HS-27A (cell line): ENCODE data around the gene SEMA3E.
A peak's percentile ranks its signal among the peaks of the same experiment; 100 is the strongest.
"Not testable (repeated sequence)": the region's sequence is repeated elsewhere in the genome, so short reads cannot be mapped to it uniquely, and the experiment has no call there.

Experiments
- DNase-seq: peaks from one replicate; pipeline ENCODE4 v3.0.0-alpha.2; 2012; ENCODE audit warnings: low read depth, missing footprints

SEMA3E gene

DNA sequence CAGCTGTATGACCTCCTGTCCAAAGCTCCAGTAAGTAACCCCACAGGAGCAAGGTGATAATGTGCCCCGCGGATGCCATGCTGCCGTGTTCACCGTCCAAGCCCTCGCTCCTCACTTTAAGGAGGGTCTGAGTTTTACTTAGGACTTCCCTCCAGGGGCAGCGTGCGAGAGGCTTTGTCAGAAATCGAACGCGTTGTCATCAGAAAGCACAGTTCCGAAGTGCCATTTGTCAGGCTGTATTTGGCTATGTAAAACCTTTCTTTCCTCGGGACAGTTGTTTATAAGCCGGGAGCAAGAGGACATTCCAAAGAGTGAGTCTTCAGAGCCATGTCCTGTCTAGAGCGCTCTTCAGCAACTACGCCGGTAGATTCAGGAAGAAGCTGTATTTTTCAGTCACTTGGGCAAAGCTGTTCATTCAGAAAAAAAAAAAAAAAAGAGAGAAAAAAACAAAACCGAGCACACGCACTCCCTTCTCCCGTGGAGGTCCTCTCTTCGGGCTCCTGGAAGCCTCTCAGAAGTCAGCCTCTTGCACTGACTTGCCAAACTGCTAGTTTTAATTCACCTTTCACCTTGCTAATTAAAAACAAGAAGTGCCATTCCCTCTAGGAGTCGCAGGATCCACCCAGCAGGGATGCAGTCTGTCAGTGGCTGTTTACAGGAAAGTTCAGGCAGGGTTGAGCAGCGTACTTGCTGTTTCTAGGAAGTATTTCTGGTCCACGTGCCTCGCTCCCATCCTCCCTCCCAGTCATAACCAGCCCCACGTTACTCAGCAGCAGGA lies at the start of gene SEMA3E:
SEMA3E (minus strand) TSS at position 676 of the 778 bp plus-strand sequence.
- peak; percentile 4 for DNase-seq

DNA sequence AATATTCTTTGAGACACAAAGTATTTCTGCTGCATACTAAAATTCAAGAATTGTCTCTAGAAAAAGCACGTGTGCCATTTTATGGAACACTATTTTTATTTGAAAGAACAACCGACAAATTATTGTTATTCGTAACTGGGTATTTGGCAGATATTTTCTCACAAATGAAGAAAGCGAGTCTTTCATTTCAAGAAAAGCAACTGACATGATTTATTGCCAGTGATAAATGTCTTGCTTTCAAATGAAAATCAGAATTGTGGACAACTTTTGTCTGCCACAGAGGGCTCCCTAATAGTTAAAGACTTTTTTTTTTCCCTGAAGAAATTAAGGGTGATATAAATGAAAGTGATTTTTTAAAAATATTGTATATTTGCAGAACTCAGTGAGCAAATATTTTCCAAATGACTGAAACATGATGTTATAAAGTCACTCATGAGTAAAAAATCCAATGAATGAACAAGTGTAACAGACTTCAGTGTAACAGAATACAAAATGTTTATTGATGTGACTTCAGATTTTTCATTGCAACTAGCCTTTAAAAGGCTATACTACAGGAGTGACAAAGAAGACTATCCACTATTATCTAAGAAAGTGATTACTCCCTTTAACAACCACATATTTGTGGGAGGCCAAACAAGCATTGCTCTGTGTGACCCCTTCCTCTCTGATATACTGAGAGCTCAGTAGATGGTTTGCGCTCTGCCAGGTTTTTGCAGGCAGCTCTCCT lies 49.0 kb upstream of the SEMA3E start:
- no peak for DNase-seq

DNA sequence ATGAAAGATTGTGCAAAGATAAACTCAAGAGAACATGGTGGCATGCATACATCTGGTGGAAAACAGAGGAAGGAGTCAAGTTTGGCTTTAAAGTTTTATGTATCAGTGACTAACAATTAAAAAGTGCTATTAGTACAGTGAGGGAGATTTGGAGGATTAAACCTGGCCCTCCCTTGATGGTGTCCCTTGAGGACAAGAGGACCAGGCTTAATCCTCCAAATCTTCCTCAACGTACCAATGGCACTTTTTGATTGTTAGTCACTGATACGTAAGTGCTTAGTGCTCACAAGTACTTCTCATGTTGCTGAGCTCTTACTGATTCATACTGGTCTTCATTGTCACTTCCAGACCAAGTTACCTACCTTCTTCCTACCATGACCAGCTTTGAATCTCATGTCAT lies 47.2 kb upstream of the SEMA3E start:
- no peak for DNase-seq

- no peak for DNase-seq
These were observed 46.4 kb upstream of the SEMA3E start for GRCh38 chr7:83695128-83695960.

GRCh38 chr7:83693256-83693655 lies 44.3 kb upstream of the SEMA3E start:
- DNase-seq: no peak

DNA sequence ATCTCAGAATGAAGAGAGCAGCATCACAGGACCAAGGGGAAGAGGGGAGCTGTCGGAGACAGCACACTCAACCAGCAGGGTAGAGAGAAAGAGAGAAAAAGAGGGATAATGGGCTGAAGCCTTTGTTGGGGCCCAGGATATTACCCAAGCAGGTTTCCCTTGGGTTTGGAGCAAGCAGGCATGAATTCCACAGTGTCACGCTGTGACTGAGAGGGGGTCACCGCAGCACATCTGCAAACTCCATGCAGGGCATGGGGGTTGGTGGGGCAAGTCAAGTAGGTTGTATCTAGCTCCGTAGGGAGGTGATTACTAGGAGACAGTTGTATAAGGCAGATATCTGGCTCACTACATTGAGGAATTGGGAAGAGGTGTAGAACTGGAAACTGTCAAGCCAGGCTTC lies 42.2 kb upstream of the SEMA3E start:
- no peak for DNase-seq

GRCh38 chr7:83689855-83690254 lies 40.9 kb upstream of the SEMA3E start:
- DNase-seq: no peak

DNA sequence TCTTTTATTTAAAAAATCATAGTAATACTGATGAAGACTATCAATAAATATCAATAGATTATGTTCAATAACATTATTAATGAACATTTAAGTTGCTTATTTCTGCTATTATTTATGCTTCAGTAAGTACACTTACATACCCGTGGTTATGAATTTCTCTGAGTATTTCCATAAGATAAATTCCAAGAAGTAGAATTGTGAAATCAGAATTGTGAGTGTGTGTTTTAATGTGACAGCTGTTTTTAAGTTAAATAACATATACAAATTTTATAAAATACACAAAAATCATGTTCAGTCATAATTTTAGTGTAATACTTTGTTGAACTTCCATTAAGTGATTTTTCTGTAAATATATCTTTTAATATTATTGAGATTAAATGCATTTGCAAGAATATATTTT lies 37.5 kb upstream of the SEMA3E start:
- DNase-seq: no peak

DNA sequence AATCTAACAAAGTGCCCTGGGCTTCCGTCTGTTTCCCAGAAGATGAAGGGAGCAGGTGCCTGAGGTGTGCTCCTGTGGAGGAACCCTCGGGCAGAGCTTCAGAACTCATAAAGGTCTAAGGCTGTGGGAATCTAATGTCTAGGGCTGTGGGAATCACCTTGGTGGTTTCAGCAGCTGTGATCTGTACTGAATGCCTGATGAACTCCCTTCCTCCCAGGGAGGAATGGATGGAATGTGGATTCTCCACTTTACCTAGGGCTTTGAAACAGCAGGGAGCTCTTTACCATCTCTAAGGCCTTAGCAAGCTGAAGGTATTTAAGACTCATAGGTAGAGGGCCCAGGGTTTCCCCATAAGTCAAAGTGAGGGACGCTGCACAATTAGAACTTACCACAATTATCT lies 36.0 kb upstream of the SEMA3E start:
- no peak for DNase-seq

DNA sequence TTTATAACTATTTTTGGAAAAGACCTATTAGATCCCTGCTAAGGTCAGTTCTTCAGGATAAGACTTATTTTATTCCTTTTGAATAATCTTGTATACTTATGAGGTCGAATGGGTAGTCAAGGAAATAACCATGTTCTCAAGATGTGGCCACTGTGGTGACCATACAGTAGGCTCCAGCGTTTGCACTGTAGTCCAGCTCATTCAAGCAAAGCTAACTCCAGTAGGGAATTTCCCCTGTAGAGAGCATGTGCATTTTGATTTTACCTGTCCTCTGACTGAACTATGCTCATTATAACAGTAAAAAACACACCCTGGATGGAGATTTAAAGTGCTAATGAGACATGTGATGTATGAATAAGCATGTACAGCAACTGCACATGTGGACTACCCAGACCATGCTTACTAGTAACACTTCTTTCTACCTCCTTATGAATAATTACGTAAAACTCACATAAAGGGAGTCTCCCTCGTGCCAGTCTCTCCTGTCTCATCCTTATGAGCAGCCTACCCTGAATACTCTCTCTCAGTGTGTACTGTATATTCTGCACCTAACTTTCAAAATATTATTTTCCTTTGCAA lies 32.4 kb upstream of the SEMA3E start:
- no peak for DNase-seq

DNA sequence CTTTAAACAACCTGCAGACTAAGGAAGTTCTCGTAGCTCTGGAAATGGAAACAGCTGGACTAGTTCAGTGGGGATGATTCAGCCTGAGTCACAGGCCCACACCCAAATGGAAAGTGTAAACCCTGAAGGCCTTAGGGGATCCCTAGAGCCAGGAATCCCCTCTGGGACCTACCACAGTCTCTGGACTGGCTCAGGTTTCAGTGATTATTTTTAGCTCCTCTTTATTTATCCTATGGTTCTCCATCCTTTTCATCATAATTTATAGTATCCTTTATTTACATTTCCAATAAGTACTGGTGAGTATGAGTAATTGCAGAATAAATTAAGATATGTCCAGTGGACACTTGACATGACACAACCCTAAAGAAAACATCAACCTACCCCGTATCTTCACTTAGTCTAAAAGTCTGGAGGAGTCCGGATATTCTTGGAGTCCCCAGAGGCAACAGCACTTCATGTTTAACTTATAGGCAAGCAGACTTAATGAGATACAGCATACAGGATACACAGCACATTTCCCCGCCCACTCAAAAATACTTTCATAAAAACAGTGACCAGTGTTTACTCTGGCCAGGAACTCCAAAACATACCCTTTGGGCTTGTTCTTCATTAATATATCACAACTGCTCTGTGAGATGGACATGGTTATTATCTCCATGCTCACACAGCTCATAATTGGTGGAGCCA lies 28.4 kb upstream of the SEMA3E start:
- DNase-seq: peak; percentile 87

DNA sequence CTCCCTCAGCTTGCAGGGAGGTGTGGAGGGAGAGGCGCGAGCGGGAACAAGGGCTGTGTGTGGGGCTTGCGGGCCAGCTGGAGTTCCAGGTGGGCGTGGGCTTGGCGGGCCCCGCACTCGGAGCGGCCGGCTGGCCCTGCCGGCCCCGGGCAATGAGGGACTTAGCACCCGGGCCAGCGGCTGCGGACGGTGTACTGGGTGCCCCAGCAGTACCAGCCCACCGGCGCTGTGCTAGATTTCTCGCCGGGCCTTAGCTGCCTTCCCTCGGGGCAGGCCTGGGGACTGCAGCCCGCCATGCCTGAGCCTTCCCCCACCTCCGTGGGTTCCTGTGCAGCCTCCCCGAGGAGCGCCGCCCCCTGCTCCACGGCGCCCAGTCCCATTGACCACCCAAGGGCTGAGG lies 24.4 kb upstream of the SEMA3E start:
- DNase-seq: not testable (repeated sequence)

- no peak for DNase-seq
These were observed 23.2 kb upstream of the SEMA3E start for GRCh38 chr7:83672157-83672556.

GRCh38 chr7:83663131-83663530 lies 14.2 kb upstream of the SEMA3E start:
- no peak for DNase-seq

DNA sequence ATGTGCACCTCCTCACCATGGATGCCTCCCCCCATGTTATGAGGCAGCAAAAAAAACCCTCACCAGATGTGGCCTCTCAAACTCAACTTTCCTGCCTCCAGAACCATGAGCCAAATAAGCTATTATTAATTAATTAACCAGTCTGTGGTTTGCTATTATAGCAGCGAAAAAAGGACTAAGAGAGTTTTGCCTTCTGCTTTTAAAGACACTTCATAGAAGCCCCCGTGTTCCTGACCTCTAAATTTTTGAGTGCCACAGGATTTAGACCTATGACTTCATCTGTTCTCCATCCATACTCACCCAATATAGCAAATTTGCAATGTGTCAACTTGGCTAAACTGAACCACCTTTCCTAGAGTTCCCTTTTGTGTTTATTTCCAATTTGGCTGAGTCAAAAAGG lies 9.2 kb upstream of the SEMA3E start:
- DNase-seq: no peak

DNA sequence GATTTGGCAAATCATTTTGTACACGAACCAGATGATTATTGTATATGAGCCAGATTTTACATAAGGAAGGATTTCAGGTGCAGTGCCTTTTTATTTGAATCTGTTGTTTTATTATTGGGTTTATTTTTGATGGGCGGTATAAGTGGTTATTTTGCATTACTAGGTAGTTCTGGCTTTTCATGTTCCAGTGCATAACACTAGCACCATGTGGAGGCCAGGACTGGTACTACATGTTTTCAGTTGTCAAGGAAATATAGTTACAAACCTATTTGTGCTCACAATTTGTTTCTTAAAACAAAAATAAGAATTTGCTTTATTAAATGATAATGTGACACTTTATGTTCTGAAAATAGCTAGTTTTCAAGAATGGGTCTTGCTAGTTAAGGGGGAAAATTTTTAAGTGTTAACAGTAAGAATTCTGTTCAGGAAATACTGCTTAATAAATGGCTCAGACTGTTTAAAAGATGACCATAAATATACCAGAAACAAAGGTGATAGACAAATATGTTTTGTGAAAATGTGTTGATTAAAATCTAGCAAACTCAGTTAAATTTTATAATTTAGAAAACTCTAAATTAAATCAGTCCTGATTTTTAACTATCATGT lies 7.1 kb upstream of the SEMA3E start:
- DNase-seq: no peak

DNA sequence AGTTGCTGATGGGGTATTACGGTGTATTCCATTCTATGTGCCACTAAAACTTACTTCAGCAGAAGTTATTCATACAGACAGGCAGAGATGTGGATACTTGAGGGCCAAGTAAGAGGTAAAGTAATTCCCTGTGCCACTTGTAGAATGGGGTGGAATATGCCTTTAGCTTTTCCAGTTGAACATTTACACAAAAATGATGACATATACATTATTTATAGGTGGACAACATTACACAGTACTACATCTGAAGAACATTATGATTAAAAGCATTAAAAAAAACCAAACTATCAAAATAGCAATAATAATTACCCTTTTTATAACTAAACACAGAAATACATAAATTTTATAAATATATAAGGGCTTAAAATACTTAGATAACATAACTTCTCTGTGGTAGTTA lies 3.5 kb upstream of the SEMA3E start:
- no peak for DNase-seq

DNA sequence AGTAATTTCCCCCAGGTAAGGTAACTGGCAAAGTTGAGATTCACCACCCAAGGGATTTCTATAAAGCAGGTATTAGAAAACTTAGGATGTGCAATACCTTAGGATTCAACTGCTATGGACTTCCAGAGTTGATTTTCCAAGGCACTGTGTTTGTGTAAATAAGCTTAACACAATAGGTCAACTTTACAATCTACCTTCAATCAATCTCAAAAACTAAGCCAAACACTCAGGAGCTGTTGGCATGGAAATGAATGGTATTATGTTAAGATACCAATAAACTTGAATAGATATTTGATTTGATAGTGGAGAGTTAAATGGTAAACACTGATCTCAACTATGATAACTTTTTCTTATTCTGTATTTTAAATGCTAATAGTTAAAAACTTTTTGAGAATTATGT lies 762 bp upstream of the SEMA3E start:
- DNase-seq: no peak

DNA sequence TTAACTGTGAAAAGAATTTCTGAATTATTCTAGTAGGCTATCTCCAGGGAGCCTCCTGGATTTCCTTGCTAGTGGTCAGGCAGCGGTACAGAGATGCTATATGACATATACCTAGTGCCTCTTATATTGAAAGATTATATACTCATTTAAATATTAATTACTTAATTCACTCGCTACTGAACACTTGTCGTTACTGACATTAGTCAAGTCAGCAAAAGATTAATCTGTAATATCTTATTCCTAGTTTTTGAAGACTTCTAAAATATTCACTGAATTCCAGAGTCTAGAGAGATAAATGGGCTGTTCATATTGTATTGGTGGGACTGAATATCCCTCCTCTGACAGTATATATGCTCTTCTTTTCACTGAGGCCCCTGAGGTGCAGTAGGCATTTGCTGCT lies 2.9 kb downstream of the SEMA3E start:
- no peak for DNase-seq

DNA sequence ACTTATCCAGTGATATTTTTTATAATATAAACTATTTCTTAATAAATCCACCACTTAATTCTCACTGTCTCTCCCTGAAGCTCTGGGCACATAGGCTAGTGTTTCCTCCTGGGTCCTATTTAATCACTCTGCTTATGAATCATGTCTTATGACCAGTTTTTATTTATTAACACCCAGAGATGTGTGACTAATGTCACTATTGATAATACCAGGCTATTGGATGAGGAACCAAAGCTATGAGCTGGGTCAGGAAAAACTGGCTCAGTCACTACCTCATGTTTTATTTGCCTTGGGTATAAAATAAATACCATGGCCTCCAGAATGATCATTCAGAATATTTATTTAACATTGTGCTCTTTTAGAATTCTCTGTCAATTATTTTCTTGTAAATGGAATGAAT lies 5.2 kb downstream of the SEMA3E start:
- DNase-seq: no peak

- no peak for DNase-seq
These were observed 5.9 kb downstream of the SEMA3E start for GRCh38 chr7:83643012-83643411.
